A172 (cell line): ENCODE data around the gene LIPN. TPM values are rescaled to one million over a fixed set of nuclear protein-coding genes. Genes with fewer than 3 reads are reported as not detected.
"Not testable (repeated sequence)": the region's sequence is repeated elsewhere in the genome, so short reads cannot be mapped to it uniquely, and the experiment has no call there.

Experiments
- DNase-seq: peaks from one replicate; pipeline ENCODE4 v3.0.0-alpha.2; 2015; ENCODE audit warnings: low spot score
- total RNA-seq: library from RNA; depleted of rRNA; stranded (reverse); fragments of >200 nt; shearing (Covaris generic); gene quantifications from 2 replicates; pipeline ENCODE4 v1.2.3, GENCODE V29; 2014; rRNA removed

LIPN gene, protein sequence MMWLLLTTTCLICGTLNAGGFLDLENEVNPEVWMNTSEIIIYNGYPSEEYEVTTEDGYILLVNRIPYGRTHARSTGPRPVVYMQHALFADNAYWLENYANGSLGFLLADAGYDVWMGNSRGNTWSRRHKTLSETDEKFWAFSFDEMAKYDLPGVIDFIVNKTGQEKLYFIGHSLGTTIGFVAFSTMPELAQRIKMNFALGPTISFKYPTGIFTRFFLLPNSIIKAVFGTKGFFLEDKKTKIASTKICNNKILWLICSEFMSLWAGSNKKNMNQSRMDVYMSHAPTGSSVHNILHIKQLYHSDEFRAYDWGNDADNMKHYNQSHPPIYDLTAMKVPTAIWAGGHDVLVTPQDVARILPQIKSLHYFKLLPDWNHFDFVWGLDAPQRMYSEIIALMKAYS
- not detected in 2 replicates for total RNA-seq

DNA sequence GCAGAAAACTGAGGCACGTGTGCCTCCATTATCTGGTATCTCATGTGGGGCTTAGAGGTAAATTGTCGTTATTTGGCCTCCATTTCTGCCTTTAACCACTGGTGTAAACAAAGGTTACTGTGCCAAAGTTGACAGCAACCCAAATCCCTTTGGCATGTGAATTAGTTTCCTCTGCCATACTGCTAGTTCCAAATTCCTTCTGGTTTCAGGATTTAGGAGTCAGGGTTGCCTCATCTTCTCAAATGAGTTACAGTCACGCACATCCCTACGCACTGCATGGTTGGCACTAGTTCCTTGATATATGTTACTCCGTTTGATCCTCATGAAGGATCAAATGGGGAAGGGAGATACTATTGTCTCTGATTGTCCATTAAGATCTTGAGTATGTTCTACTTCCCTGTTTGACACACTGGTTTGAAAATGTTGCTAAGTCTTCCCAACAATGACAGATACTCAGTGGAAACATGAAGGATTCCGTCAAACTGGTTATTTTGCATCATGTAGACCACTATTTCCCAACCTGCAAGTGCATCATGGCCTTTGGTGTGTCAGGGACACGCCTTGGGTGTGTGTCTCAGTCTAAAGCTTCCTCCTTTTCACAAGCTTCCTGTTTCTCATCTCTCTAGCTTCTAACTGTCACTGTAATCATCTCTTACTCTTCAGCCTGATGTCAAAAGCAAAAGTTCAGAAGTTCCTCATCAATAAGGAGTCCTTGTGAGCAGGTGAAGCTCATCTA, at the start of gene LIPN:
Gene LIPN (plus strand): TSS at position 655 of the 736 bp plus-strand sequence. CDS start 1,386 bp downstream, outside the sequence.
- no peak for DNase-seq

DNA sequence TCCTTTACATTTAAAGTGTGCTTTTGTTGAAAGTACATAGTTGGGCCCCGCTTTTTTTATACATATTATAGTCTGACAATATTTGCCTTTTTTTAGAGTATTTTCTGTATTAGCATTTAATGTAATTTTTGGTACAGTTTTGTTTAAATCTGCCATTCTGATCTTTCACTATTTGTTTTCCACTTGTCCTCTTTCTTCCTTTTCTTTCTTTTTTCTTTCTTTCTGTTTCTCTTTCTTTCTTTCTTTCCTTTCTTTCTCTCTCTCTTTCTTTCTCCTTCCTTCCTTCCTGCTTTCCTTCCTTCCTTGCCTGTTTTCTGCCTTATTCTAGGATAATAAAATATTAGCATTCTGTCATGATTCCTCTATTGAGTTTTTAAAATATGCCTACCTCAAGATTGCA, 44.3 kb upstream of the LIPN start:
- no peak for DNase-seq

DNA sequence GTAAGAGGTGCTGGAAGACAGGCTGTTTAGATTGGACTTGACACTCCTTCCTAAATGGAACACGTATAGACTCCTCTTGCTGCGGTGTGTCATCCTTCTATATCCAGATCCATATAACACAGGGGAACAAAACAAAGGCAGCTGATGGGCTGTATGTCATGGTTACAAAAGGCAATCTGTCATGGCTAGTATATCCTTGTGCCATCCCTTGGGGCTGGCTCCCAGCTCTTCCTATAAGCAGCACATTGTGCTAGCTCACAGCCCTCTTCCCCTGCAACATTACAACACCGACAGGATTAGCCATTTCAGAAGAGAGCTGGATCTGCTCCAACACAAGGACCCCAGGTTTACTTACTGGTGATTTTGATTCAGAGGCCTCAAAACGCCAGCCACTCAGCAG, 38.4 kb upstream of the LIPN start:
- DNase-seq, result no peak

DNA sequence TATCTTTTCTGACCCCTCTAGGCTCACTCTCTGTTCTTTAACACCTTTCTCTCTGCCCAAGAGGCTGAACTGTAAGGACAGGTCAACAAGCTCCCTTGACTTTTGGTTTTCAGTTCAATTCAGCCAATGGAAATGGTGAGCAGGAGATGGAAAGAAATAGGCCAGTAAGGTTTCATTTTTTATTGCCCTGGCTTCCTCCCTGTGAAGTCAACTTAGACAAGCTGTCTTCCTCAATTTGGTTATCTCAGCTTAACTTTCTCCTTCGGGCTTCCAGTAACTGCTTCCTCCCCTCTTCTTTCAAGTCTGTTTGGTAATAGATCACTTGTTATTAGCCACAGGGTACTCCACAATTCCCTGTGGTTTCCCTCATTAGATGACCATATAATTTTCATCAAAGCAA, 34.0 kb upstream of the LIPN start:
- no peak for DNase-seq

DNA sequence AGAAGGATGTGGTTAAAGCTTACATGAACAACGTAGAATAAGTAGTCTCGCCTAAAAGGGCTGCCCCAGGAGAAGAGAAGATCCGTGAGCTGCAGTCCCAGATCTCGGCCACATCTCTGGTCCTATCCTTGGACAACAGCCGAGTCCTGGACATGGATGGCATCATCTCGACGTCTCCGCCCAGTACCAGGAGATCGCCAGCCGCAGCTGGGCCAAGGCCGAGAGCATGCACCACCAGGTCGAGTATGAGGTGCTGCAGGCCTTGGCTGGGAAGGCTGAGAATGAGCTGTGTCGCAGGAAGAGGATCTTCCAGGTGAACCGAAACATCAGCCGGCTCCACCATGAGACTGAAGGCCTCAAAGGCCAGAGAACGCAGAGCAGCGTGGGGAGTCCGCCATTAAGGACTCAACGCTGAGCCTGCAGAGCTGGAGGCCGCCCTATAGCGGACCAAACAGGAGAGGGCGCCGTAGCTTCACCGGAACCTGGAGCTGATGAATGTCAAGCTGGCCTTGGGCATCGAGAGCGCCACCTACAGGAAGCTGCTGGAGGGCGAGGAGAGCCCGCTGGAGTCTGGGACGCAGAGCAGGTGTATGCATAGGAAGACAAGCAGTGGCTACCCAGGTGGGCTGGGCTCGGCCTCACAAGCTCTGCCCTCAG, 31.6 kb upstream of the LIPN start:
- no peak for DNase-seq

DNA sequence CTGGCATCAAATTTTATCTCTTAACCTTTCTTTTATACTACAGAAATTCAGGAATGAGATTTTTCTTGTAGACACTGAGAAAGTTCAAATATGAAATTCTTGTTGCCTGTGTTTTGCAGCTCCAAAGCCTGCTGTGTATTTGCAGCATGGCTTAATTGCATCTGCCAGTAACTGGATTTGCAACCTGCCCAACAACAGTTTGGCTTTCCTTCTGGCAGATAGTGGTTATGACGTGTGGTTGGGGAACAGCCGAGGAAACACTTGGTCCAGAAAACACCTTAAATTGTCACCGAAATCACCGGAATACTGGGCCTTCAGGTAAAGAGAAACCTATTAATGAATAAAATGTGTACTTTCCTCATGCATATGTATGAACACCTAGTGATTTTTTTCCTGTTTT, 29.0 kb upstream of the LIPN start:
- no peak for DNase-seq

DNA sequence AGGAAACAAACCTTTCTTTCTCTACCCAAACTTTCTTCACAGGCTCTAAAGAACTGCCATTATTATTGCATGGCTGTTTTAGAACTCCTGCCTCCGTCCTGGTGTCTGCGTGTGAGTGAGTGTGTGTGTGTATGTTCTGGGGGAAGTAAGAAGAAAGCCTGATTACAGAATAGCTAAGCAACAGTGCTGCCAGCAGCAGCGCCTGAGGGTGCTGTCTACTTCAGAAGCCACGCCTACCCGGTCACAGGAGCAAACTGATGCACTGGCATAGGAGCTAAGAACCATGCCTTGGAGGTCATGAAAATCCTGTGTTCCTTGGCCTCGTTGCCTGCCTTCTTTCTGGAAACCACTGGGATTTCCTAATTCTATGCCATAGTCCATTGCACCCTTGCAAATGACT, 28.5 kb upstream of the LIPN start:
- no peak for DNase-seq

DNA sequence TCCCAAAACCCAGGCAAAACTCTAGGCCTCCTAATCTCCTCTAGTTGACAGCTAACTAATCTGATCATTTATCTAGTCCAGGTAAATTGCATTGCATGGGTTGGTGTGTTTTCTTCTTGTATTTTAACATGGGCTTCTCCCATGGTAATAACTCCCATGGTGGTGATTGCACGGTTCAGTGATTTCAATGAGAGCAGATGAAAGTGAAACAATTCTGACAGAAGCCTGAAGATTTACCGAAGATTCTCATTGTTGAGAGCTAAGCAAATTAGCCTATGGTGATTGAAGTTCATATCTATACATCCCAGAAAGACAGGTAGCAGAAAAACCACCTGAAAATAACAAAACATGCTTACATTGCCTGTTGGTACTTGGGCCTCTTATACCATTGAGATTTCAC, 26.6 kb upstream of the LIPN start:
- DNase-seq, result no peak

DNA sequence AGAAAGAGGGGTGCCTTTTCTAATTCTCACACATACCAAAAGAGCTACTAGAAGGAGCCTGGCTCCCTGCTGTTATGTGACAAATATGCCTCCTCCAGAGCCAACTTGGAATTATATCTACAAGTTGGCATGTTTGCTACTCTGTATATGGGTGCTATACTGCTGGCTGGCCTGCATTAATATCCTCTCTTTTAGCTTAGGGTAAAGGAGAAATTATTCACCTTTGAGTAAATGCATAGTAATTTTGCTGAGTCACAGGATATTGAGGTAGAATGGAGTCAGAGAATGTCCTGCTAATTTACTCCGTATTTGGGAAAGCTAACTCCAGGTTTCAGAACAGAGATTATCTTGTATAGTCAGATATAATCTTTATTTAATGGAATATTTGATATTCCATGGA, 24.2 kb upstream of the LIPN start:
- DNase-seq, result peak; percentile 13

DNA sequence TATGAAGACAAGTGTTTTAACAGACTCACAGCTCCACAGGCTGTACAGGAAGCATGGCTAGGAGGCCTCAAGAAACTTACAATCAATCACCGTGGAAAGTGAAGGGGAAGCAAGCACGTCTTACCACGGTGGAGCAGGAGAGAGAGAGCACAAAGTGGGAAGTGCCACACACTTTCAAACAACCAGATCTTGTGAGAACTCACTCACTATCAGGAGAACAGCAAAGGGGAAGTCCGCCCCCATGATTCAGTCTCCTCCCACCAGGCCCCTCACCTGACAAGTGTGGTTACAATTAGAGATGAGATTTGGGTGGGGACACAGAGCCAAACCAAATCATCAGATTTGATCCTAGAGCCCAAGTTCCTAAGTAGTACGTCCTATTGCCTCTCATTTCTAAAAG, 17.9 kb upstream of the LIPN start:
- DNase-seq, result not testable (repeated sequence)

DNA sequence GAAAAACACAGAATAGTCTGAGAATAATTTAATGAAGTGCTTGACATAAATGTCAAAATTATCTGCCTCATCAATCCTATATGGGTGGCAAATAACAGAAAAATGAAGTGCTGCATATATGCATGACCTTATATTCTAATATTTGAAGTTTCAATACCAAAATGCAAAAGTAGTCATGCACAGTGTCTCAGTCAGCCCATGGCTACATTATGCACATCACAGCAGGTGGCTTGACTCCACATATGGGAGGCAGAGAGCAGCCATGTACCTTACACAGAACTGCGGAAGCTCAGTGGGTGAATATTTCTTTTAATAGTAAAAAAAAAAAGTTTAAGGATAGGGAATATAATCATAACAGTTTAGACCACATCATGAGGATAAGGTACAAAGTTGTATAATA, 17.4 kb upstream of the LIPN start:
- no peak for DNase-seq

DNA sequence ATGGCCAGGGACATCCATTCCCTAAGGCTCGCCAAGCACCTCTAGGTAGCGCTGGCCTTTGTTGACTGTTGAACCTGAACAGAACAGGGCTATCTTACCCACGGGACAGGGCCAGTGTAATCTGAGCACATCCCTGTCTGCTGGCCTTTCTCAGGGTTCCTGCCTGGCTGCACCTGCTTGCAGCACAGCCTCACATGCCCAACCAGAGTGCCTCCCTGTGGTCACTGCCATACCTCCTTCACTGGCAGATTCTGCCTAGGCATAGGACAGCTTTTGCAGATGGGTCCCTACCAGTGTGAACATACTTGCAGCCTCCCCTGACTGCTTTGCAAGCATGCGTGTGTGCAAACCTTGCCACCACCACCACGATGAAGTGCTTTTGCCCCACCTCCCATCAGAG, 15.8 kb upstream of the LIPN start:
- DNase-seq, result no peak

DNA sequence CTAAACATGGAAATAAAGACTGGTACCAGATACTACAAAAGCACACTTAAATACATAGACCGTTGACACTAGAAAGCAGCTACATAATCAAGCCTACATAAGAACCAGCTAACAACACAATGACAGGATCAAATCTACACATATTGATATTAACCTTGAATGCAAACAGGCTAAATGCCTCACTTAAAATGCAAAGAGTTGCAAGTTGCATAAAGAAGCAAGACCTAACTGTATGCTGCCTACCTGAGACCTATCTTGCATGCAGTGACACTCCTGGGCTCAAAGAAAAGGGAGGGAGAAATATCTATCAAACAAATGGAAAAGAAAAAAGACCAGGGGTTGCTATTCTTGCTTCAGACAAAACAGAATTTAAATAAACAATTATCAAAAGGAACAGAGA, 14.2 kb upstream of the LIPN start:
- DNase-seq, result no peak

DNA sequence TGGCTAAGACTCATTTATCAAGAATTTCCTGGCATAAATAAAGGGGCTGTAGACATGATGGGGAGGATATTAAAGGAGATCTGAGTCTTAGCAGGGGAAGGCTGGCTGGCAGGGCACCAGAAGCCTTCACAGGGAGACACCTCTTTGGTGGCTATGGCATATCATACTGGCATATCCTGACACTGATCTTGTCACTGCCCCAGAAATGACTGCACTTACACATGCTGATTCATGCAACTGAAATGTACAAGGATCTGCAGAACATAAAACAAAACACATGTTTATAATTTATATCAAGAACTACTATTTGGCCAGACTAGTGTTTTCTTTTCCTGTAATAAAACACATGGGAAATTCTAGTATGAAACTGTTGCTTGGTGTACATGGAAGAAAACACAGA, 5.5 kb upstream of the LIPN start:
- peak; percentile 20 for DNase-seq

DNA sequence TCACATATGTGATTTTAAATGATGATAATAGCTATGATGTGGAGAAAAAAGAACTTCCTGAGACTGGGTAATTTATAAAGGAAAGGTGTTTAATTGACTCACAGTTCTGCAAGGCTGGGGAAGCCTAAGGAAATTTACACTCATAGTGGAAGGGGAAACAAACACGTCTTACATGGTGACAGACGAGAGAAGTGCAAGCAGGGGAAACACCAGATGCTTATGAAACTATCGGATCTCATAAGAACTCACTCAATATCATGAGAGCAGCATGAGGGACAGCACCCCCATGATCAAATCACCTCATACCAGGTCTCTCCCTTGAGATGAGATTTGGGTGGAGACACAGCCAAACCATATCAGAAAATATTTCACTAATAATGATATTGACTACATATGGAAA, 4.1 kb upstream of the LIPN start:
- DNase-seq, result no peak

DNA sequence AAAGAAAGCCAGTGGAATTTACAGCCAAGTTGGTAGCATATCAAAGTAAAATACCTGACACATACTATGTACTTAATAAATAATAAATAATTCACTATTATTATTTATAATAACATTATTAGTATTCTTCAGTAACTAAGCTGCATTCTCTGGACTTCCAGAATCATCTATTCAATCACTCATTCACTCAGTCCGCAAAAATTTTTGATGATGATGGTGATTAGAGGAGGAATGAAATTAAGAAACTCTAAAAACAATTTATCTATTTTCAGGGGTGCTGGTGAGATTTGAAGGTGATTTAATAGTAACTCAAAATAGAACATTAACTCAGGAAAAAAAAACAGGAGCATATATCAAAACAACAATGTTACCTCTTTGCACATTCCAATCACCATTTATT, 3.2 kb upstream of the LIPN start:
- no peak for DNase-seq

DNA sequence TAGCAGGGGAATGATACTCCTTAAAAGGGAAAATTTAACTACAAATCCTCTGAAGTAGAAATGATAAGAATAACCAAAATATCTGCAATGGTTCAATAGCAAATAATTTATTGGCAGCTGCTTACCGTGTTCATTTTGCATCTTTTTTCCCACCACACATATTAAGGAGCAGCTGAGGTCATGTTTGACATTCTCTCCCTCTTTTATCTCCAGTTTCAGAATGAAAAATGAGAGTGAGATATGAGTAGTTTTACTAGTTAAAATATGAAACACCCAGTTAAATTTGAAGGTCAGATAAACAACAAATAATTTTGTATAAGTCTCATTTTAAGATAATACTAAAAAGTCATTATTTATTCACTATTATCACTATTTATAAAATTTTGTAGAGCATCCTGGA, 3.1 kb downstream of the LIPN start:
- no peak for DNase-seq

DNA sequence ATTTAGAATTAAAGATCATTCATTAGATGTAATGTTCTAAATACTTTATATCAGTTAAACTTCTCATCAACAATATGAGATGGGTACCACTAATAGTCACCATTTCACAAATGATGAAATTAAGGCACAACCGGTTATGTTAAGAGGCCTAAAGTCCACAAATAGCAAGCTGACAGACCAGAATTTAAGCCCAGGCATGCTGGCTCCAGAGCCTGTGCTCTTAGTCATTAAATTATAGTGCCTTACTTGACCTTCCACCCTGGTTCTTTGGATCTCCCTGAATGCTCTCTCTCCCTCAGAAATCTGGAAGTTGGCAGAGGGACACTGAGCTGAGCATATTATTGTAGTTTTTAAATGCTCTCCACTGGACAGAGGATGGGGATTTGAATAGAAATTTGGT, 3.6 kb downstream of the LIPN start:
- no peak for DNase-seq

DNA sequence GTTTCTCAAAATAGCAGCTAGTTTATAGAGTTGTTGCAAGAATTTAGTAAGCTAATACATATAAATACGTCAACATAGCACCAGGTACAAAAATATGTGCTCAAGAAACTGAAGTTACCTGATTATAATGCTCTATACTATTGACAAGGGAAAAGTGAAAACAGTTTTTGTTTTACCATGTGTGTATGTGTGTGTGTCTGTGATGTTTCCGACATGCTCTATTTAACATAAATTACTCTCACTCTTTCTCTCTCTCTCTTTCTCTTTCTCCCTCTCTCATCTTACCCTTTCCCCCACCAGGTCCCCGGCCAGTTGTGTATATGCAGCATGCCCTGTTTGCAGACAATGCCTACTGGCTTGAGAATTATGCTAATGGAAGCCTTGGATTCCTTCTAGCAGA, 4.3 kb downstream of the LIPN start:
- DNase-seq, result no peak

DNA sequence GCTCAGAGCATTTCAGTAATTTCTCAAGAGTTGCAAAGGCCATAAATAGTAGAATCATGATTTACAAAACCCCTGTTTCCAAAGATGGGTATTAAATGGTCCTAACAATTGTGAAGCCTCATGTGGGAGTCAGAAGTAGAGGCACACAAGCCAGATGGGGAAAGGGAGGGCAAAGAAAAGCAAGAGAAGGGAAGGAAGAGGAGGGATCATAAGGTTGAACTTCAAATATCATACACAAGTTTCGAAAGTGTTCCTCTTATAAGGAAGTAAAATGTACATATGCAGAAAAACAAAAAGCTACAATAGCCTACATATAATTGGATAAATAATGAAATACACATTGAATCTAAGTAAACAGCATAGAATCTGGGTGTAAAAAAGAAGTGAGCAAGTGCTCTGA, 6.0 kb downstream of the LIPN start:
- DNase-seq, result no peak

DNA sequence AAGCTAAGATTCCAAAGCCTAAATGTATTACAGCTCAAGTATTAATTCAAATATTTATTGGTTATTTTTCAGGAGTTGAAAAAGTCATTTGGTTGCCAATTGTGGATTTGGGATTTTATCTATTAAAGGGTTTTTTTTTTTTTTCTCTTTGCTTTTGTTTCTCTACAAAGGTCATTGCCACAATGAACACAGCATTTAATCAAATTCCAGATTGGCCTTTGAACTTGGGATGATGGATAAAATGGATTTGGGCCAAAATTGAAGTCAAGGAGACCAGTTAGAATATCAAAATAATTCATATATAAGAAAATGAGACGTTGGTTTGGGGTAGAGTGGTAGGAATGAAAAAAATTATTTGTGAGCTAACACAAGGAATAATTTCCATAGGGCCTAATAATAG, 9.6 kb downstream of the LIPN start:
- no peak for DNase-seq

DNA sequence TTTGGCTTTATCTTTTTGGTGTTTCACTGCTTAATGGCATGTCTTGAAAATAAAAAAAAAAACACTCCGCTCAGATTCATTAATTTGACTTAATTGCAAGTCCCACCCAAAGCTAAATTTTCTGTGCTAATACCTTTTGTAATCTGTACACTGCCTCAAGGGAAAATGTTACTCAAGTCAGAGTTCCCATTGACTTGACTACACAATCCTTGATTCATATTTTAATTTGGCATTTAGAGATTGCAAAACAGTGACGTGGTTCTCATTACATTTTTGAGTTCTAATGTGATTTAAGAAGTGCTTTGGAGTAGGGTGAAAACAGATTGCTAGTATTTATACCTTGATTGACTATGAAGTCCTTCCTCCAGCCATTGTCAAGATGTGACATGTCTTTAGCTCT, 21.4 kb downstream of the LIPN start:
- DNase-seq, result no peak

DNA sequence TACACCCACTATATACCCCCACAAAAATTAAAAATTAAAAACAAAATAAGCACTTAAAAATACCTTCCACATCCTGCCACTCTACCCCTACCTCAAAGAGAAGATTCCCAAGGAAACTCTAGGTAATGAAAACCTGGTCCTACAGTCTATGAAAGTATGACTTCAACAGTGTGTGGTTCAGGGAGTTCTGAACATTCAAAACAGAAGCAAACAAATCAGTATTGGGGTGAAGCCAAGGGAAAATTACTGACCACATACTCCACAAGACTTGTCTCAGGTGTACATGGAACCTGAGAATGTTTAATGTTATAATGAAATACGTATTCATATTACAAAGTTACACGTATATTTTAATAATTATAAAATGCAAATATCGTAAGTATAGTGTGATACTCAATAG, 22.4 kb downstream of the LIPN start:
- DNase-seq, result no peak
